HG03097 (cell line): ENCODE results near the gene XBP1.
"Not testable (repeated sequence)": the region's sequence is repeated elsewhere in the genome, so short reads cannot be mapped to it uniquely, and the experiment has no call there.

Experiments
- ATAC-seq: cut with Tn5 transposase; IDR thresholded peaks from one replicate; pipeline ENCODE4 v1.9.1; 2021; ENCODE audit not compliant: unreplicated experiment, low FRiP score

XBP1 gene

DNA sequence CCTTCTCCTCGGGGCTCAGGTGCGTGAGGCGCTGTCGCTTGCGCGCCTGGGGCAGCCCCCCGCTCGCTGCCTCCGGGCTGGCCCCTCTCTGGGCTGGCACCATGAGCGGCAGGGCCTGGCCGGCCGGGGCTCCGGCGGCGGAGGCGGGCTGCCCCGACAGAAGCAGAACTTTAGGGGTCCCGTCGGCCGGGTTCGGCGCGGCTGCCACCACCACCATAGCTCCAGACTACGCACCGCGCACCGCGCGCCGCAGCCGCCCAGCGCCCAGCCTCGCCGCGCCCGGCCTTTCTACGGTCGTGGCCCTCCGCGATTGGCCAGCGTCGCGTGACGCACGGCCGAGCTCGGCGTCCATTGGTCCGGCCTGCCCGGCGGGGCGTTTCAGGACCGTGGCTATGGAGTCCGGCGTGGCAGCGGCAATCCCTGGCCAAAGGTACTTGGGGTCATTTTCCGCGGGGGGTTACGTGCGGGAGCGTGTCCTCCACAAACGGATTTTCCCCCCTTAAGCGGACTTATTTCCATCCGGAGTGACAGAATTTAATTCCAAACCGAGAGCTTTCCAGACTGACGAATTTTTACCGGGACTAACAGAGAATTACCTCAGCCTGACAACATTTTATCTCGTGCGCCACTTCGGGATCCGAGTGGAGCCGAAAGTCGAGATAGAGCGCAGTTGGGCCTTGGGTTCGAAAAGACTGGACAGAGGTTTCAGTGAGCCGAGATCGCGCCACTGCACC is at the start of gene XBP1:
Gene XBP1 (minus strand): TSS at position 262 of the 734 bp plus-strand sequence.
- ATAC-seq, result peak; percentile 72

DNA sequence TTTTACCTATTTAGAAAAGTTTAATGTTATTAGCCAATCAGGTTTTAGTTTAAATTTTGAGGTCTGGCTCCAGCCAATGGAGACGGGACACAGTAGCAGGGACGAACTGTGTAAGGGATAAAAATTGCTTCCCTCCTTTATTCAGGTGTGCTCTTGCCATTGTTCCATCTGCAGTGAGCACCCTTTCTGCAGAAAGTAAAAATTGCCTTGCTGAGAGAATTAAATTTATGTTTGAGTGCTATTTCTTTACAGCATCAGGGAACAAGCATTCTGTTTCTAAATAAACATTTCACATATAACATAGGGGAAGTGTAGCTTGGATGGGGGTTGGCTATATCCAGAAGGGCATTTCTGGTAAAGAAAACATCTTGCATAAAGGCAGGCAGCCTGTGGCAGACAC is 46.6 kb upstream of the XBP1 start:
- ATAC-seq, result no peak

DNA sequence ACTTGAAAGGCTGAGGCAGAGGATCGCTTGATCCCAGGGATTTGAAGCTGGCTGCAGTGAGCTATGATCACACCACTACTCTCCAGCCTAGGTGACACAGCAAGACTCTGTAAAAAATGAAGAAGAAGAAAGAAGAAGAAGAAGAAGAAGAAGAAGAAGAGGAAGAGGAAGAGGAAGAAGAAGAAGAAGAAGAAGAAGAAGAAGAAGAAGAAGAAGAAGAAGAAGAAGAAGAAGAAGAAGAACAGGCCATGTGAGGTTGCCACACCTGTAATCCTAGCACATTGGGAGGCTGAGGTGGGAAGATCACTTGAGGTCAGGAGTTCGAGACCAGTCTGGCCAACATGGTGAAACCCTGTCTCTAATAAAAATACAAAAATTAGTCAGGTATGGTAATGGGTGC is 43.9 kb upstream of the XBP1 start:
- ATAC-seq, result not testable (repeated sequence)

DNA sequence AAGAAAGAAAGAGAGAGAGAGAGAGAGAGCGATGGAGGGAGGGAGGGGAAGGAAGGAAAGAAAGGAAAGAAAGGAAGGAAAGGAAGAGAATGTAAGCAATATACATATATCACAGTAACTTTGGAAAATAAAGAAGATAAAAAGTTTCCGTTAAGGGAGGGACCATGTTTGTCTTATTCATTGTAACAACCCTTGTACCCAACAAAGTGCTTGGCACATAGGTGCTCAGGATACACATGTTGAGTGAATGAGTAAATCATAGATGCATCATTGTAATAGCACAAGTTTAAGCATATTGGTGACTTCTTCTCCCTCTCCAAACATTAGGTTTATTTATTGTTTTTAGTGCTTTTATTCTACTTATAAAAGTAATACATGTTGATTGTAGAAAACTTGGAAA is 43.3 kb upstream of the XBP1 start:
- ATAC-seq, result no peak

DNA sequence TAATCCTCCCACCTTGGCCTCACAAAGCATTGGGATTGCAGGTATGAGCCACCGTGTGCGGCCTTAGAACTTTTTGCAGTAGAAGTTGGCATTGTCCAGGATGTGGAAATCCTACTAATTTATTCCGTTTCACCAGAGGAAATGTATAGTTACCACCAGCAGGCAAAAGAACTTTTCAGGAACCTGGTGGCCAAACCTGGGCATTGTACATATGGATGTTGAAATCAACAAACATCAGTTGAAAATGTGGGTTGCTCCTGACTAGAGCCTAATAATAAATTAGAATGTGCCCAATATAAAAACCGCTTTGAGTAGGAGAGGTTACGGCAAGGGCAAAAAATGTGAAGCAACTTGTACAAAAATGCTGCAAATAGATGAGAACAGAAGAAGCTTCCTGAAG is 40.7 kb upstream of the XBP1 start:
- no peak for ATAC-seq

DNA sequence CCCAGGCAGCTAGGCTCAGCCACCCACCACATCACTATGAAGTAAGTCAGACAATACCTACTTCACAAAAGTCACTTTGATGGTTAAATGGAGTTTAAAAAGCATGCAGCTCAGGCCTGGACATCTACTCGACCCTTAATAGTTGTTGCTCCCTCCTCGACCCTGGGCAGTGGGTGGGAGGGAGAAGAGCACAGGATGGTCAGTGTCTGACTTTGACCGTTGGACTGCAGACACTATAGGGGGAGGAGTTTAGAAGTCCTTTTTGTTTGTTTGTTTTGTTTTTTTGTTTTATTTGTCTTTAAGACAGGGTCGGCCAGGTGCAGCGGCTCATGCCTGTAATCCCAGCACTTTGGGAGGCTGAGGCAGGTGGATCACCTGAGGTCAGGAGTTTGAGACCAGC is 38.6 kb upstream of the XBP1 start:
- no peak for ATAC-seq

- no peak for ATAC-seq
Observed at GRCh38 chr22:28837640-28838039, 37.3 kb upstream of the XBP1 start.

DNA sequence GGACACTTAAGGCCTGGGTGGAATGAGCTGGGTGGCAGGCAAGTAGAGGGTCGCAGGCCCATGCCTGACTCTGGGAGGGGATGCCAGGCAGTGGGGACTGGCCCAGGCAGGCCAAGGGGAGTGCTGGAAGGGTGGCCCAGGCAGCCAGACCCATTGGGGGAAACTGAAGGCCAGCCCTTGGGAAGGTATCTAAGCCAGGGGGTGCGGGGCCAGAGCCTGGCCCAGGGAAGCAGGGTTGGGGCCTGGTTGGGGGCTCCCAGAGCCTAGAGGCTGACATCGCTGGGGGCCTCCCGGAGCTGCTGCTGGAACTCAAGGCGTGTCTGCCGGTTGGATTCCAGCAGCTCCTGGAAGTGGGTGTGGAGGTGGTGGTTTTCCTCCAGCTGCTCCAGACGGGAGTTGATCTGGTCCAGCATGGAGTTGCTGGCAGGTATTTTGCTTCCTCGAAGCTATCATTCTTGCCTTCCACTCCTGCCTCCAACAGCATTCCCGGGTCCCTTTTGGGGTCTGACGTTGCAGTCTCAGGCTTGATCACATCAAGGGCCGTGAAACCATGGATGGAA is 35.3 kb upstream of the XBP1 start:
- no peak for ATAC-seq

DNA sequence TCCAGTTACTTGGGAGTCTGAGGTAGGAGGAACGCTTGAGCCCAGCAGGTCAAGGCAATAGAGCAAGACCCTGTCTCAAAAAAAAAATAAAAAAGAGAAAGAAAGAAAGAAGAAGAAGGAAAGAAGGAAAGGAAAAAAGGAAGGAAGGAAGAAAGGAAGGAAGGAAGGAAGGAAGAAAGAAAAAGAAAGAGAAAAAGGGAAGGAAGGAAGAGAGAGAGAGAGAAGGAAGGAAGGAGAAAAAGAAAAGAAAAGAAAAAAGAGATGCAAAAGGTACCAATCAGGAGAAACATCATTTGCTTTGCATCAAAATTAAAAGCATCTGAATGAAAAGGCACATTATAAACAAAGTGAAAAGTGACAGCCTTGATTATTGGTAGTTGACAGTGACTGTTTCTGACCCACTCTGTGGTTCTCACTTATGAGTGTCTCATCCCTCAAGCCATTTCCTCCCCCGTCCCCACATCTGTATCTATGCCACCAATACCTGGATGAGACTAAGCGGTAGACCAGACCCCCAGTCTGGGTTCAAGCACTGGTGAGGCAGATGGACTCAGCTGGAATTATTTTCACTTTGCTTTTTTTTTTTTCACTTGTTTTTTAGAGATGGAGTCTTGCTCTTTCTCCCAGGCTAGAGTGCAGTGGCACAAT is 33.0 kb upstream of the XBP1 start:
- ATAC-seq, result no peak

GRCh38 chr22:28832731-28833130 is 32.4 kb upstream of the XBP1 start:
- ATAC-seq, result no peak

DNA sequence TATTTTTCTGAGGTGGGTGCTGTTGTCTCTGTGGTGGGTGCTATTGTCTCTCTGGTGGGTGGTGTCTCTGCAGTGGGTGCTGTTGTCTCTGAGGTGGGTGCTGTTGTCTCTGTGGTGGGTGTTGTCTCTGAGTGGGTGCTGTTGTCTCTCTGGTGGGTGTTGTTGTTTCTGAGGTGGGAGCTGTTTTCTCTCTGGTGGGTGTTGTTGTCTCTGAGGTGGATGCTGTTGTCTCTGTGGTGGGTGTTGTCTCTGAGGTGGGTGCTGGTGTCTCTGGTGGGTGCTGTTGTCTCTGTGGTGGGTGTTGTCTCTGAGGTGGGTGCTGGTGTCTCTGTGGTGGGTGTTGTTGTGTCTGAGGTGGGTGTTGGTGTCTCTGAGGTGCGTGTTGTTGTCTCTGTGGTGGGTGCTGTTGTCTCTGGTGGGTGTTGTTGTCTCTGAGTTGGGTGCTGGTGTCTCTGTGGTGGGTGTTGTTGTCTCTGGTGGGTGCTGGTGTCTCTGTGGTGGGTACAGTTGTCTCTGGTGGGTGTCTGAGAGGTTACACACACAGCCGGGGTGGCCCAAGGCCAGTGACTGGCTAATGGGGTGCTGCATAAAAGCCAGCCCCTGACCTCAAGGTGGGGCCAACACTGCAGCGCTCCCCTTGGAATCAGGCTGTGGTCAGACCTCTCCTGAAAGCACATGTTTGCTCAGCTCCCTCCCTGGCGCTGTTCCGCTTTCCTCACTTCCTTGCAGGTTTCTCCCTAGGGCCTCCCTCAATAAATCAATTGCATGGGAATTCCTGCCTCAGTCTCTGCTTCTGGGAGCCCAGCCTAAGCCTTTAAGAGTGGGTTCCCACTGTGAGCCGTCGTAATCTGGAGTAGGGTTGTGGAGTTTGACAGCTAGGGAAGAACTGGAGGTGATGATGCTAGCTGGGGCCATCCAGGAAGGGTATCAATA is 31.0 kb upstream of the XBP1 start:
- no peak for ATAC-seq

DNA sequence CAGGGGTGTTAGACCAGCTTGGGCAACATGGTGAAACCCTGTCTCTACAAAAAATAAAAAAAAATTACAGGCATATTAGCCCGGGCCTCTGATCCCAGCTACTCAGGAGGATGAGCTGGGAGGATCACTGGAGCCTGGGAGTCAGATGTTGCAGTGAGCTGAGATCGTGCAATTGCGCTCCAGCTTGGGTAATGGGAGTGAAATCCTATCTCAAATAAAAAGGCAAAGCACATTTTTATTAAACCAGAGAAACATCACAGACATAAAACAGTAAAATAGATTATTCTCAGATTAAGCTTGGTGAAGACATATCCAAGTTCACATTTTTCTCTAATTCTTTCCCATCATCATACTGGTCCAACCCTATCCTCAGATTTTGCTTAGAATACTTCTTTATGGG is 30.1 kb upstream of the XBP1 start:
- no peak for ATAC-seq

DNA sequence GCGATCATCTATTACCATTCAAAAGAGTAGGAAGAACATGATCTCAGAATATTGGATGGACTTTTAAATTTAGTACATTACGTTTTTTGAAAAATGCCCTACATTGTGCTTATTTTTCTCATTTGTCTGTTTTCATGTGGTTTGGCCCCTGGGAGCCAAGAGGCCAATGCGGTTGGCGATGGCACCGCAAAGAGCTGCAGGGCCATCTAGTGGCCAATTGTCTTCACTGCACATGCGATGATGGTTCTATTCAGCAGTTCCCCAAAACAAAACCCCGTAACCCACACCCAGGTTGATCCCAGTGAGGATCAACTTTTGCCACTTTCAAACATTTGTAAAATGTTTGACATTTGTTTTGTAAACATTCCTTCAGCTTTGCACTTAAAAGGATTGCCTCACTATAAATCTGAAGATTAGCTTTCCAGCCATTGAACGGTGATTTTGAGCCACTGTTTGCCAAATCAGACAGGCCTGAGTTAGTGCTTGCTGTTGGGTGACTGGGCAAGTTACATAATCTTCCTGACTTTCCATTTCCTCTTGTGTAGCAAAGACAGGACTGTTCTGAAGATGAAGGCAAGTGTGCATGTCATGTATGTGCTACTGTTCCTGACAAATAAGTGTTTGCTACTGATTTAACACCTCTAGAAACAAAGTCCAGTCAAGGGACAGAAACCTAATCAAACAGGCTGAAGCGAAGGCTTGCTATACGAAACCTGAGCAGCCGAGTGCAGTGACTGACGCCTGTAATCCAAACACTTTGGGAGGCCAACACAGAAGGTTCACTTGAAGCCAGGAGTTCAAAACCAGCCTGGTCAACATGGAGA is 29.2 kb upstream of the XBP1 start:
- ATAC-seq, result no peak

- ATAC-seq, result no peak
Observed at GRCh38 chr22:28826921-28827320, 26.6 kb upstream of the XBP1 start.

- not testable (repeated sequence) for ATAC-seq
Observed at GRCh38 chr22:28826430-28826829, 26.1 kb upstream of the XBP1 start.

GRCh38 chr22:28824455-28824854 is 24.1 kb upstream of the XBP1 start:
- ATAC-seq, result not testable (repeated sequence)

- ATAC-seq, result no peak
Observed at GRCh38 chr22:28822930-28823551, 22.7 kb upstream of the XBP1 start.

DNA sequence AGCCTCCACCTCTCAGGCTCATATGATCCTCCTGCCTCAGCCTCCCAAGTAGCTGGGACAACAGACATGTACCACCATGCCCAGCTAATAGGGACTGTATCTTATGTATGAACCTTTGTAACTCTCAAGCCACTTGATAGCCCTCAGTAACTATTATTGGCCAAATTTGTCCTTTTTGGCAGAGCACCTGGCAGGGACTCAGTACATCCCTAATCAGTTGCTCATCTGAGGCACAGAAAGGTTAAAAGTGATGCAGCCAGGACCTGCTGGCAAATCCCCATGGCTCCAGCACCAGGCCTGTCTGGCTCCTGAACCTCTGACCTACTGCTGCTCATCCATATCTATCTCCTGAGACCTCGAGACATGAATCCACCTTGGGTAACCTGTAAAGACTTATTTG is 21.1 kb upstream of the XBP1 start:
- no peak for ATAC-seq

DNA sequence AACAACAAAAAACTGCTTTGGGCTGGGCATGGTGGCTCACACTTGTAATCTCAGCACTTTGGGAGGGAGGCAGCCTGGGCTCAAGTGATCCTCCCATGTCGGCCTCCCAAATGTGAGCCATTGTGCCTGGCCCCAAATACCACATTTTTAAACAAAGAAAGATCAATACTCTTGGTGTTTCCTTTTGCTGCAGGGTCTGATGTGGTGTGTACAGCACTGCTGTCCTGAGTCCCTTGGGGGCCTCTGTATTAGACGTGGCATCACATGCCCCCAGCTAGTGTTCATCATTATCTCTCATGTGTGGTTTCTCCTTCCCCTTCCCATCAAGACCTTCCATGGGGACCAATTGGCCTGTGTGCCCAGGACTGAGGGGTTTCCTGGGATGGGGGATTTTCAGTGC is 20.5 kb upstream of the XBP1 start:
- no peak for ATAC-seq
